ENCODE results near the gene VEPH1. TPM values are rescaled to one million over a fixed set of nuclear protein-coding genes. Genes with fewer than 3 reads are reported as not detected.
A peak's percentile ranks its signal among the peaks of the same experiment; 100 is the strongest.

Gene VEPH1
- total RNA-seq, 1 donor = 23.2 TPM

DNA sequence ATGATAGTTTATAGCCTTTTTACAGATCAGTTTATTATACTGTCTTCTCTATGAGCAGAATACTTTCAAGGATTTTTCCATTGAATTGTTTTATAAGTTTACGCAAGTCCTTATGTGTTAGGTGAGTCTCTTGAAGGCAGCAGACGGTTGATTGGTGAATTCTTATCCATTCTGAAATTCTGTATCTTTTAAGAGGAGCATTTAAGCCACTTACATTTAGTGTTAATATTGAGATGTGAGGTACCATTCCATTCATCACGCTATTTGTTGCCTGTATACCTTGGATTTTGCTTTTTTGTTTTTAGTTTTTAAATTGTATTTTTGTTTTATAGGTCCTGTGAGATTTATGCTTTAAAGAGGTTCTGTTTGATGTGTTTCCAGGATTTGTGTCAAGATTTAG lies 32.5 kb upstream of the VEPH1 start:
- H3K27ac ChIP-seq (ENCODE audit: low read depth, low read length) = no peak overlapping the region
- H3K4me2 ChIP-seq (ENCODE audit: insufficient read depth, low read length) = no peak overlapping the region

DNA sequence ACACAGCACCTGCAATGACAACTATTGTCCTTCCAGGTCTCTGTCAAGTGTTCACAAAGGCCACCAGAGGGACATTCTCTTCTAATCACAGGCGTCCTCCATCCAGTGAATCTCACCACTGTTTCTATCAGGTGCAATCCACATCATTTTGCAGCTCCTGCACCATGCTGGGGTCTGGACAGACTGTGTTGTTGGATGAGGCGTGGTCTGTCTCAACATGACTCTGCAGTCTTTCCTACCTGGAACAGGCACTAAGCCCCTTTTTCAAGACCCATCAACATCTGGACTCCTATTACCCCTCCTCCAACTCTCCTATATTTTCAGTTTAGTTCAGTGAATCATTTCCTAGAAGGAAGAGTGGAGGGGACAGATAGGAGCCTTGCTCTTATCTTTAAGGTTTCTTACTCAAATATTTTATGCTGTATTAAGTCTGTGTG lies 31.5 kb upstream of the VEPH1 start:
- H3K79me2 ChIP-seq (ENCODE audit: insufficient read depth, low read length) = peaks cover 14% of the 10 kb centered on the region
- no peak overlapping the region for H3K27ac ChIP-seq (ENCODE audit: low read depth, low read length)
- TF ChIP-seq, protein P1, sequence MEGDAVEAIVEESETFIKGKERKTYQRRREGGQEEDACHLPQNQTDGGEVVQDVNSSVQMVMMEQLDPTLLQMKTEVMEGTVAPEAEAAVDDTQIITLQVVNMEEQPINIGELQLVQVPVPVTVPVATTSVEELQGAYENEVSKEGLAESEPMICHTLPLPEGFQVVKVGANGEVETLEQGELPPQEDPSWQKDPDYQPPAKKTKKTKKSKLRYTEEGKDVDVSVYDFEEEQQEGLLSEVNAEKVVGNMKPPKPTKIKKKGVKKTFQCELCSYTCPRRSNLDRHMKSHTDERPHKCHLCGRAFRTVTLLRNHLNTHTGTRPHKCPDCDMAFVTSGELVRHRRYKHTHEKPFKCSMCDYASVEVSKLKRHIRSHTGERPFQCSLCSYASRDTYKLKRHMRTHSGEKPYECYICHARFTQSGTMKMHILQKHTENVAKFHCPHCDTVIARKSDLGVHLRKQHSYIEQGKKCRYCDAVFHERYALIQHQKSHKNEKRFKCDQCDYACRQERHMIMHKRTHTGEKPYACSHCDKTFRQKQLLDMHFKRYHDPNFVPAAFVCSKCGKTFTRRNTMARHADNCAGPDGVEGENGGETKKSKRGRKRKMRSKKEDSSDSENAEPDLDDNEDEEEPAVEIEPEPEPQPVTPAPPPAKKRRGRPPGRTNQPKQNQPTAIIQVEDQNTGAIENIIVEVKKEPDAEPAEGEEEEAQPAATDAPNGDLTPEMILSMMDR (IDR thresholded peaks at IDR 0.05; ENCODE audit: extremely low read depth, low read depth, low read length) = no peak
- no peak overlapping the region for H3K4me3 ChIP-seq (ENCODE audit: insufficient read depth, low read length)
- no peak overlapping the region for H3K4me2 ChIP-seq (ENCODE audit: insufficient read depth, low read length)
- H3K9me3 ChIP-seq (ENCODE audit: low read depth, low read length) = no peaks in the 10 kb centered on the region
- no peaks in the 10 kb centered on the region for H4K20me1 ChIP-seq (ENCODE audit: insufficient read depth, low read length)
- DNase-seq (ENCODE audit: insufficient read length, low spot score, missing footprints) = no peak
- H3K27me3 ChIP-seq (ENCODE audit: insufficient read depth, low read length) = no peaks in the 10 kb centered on the region
- H3K36me3 ChIP-seq (ENCODE audit: insufficient read depth, low read length) = no peaks in the 10 kb centered on the region
- peak overlapping the region; percentile 23 for H2AFZ ChIP-seq (ENCODE audit: low read length)
- H3K4me1 ChIP-seq (ENCODE audit: insufficient read depth, low read length) = peaks cover 43% of the 10 kb centered on the region

More for the DNA sequence above, 32.5 kb upstream of the VEPH1 start:
- TF ChIP-seq, protein P1 (IDR thresholded peaks at IDR 0.05; ENCODE audit: extremely low read depth, low read depth, low read length) = no peak
- peaks cover 34% of the 10 kb centered on the region for H3K4me1 ChIP-seq (ENCODE audit: insufficient read depth, low read length)
- DNase-seq (ENCODE audit: insufficient read length, low spot score, missing footprints) = no peak
- no peaks in the 10 kb centered on the region for H4K20me1 ChIP-seq (ENCODE audit: insufficient read depth, low read length)
- peaks cover 12% of the 10 kb centered on the region for H3K79me2 ChIP-seq (ENCODE audit: insufficient read depth, low read length)
- no peak overlapping the region for H3K4me3 ChIP-seq (ENCODE audit: insufficient read depth, low read length)
- no peaks in the 10 kb centered on the region for H3K27me3 ChIP-seq (ENCODE audit: insufficient read depth, low read length)
- H2AFZ ChIP-seq (ENCODE audit: low read length) = no peak overlapping the region
- no peaks in the 10 kb centered on the region for H3K36me3 ChIP-seq (ENCODE audit: insufficient read depth, low read length)
- no peaks in the 10 kb centered on the region for H3K9me3 ChIP-seq (ENCODE audit: low read depth, low read length)

DNA sequence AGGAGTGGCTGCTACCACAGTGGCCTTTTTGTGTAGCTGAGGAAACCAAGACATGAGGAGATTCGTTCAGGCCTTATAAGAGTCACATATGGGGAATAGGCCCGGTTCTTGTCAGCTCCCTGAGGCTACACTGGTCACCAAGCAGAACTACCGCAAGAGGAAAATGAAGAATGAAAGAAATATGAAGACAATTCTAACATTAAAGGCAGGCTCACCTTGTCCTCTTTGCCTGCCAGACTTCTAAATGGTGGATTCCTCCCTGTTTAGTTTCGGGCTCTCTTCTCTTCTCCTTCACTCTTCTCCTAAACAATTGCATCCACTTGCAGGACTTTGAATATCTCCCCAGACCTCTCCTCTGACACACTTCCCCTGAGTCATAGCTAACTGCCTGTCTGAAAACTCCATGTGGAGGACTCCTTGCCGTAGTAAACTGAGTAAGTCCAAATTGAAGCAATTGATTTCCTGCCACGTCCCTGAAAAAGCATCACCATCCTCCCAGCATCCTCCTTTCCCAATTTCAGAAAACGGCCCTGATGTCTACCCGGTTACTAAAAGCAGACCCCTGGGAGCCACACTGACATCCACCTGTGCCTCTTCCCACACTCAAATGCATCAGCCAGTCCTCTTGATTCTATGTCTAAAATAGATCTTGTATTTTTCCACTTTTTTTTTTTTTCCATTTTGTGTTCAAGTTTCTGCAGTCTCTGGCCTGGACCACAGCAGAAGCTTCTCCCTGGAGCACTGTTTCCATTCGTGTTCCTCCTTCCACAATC lies 30.3 kb upstream of the VEPH1 start:
- Histone ChIP-seq H3K4me3 (ENCODE audit: insufficient read depth, low read length) (peak overlapping the region; percentile 70), H4K20me1 (ENCODE audit: insufficient read depth, low read length) (no peaks in the 10 kb centered on the region), H3K4me1 (ENCODE audit: insufficient read depth, low read length) (peaks cover 56% of the 10 kb centered on the region), H3K36me3 (ENCODE audit: insufficient read depth, low read length) (no peaks in the 10 kb centered on the region), H3K4me2 (ENCODE audit: insufficient read depth, low read length) (peak overlapping the region; percentile 85), H2AFZ (ENCODE audit: low read length) (peak overlapping the region; percentile 88), H3K79me2 (ENCODE audit: insufficient read depth, low read length) (peaks cover 27% of the 10 kb centered on the region), H3K27ac (ENCODE audit: low read depth, low read length) (peak overlapping the region; percentile 90), H3K27me3 (ENCODE audit: insufficient read depth, low read length) (no peaks in the 10 kb centered on the region), H3K9me3 (ENCODE audit: low read depth, low read length) (no peaks in the 10 kb centered on the region)
- peak; percentile 84 for DNase-seq (ENCODE audit: insufficient read length, low spot score, missing footprints)
- TF ChIP-seq, protein P1 (IDR thresholded peaks at IDR 0.05; ENCODE audit: extremely low read depth, low read depth, low read length) = no peak

DNA sequence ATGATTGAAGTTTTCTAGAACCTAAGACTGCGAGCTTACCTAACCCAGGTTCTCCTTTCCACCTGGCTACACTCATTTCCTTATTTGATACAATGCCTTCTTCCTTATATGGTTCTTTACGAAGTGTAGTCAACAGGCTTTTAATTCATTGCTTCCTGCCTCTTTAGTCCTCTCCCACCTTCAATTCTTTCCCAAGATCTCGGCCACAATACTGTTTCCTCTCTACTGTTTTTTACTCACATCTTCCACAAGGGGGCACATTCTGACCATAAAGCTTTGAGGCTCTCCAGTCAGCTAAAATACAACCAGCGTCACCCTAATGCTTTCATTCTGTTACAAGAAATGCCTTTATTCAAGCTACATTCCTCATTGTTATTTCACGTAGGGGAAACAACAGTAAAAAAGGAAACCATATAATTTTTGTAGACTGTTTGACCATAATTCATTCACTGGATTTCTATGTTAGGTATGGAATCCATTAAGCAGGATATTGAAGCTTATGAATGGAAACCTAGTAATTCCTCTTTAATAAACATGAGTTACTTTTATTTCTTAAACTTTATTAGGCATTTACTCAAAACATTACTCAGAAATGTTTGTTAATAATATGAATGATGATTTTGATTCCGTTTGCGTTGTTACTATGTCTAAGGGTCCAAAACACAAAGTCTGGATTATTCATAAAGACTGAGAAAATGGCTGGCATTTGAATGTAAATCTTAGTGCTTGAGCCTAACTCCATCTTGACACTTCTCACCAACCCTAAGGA lies 29.5 kb upstream of the VEPH1 start:
- no peaks in the 10 kb centered on the region for H3K27me3 ChIP-seq (ENCODE audit: insufficient read depth, low read length)
- peaks cover 64% of the 10 kb centered on the region for H3K4me1 ChIP-seq (ENCODE audit: insufficient read depth, low read length)
- no peaks in the 10 kb centered on the region for H4K20me1 ChIP-seq (ENCODE audit: insufficient read depth, low read length)
- H2AFZ ChIP-seq (ENCODE audit: low read length) = peak overlapping the region; percentile 88
- peak; percentile 48 for DNase-seq (ENCODE audit: insufficient read length, low spot score, missing footprints)
- TF ChIP-seq, protein P1 (IDR thresholded peaks at IDR 0.05; ENCODE audit: extremely low read depth, low read depth, low read length) = peak; percentile 90
- H3K36me3 ChIP-seq (ENCODE audit: insufficient read depth, low read length) = no peaks in the 10 kb centered on the region
- peak overlapping the region; percentile 90 for H3K27ac ChIP-seq (ENCODE audit: low read depth, low read length)
- H3K9me3 ChIP-seq (ENCODE audit: low read depth, low read length) = no peaks in the 10 kb centered on the region
- H3K4me3 ChIP-seq (ENCODE audit: insufficient read depth, low read length) = peak overlapping the region; percentile 70
- H3K79me2 ChIP-seq (ENCODE audit: insufficient read depth, low read length) = peaks cover 35% of the 10 kb centered on the region
- peak overlapping the region; percentile 85 for H3K4me2 ChIP-seq (ENCODE audit: insufficient read depth, low read length)
